IMR-90 (cell line): ENCODE results near the gene MCM3AP. TPM values are rescaled to one million over a fixed set of nuclear protein-coding genes. Genes with fewer than 3 reads are reported as not detected.

ENCODE experiments used
- ATAC-seq: fragments of 200-7000 bp; cut with Tn5 transposase; 2 replicates; pipeline ENCODE4 v1.9.1; 2020; ENCODE audit warnings: low read depth, mild to moderate bottlenecking, moderate library complexity
- BruUV-seq: library from RNA; stranded (reverse); fragments of 400-500 nt; replicated peaks from 2 replicates; lab custom pipeline; 2021; lab: Mats Ljungman, UMichigan
- CTCF ChIA-PET: fragments of 300-600 bp; formaldehyde crosslinking; extraction: SDS; loops from one replicate; lab custom pipeline; 2021; ENCODE audit warnings: antibody characterized with exemption; lab: Yijun Ruan, JAX
- POLR2A ChIA-PET: fragments of 300-600 bp; sonication (Branson Sonifier 250); formaldehyde crosslinking; loops from one replicate; lab custom pipeline; 2022; ENCODE audit warnings: antibody characterized with exemption; ENCODE audit not compliant: unreplicated experiment; lab: Charles Lee
- DNase-seq: peaks from one replicate; pipeline ENCODE4 v3.0.0; 2013
- H2AFZ ChIP-seq: replicated peaks from 2 replicates; pipeline ENCODE3; 2013; ENCODE audit warnings: low read length, mild to moderate bottlenecking; ENCODE audit not compliant: poor library complexity
- H2AK5ac ChIP-seq: 2 replicates; pipeline ENCODE4 v1.6.1; 2013; ENCODE audit warnings: low read depth, low read length, inconsistent platforms
- H2AK9ac ChIP-seq: replicated peaks from 2 replicates; pipeline ENCODE3; 2013; ENCODE audit warnings: mild to moderate bottlenecking, low read depth, low read length, moderate library complexity; ENCODE audit not compliant: poor library complexity
- H2BK120ac ChIP-seq: 2 replicates; pipeline ENCODE4 v1.6.1; 2013; ENCODE audit warnings: low read depth, low read length, inconsistent platforms
- H2BK15ac ChIP-seq: 3 replicates; pipeline ENCODE4 v1.6.1; 2013; ENCODE audit warnings: low read depth, low read length, inconsistent platforms
- H2BK20ac ChIP-seq: 2 replicates; pipeline ENCODE4 v1.6.1; 2013; ENCODE audit warnings: low read depth, mild to moderate bottlenecking, inconsistent platforms, low read length, moderate library complexity
- H2BK5ac ChIP-seq: 2 replicates; pipeline ENCODE4 v1.6.1; 2013; ENCODE audit warnings: mild to moderate bottlenecking, low read depth, low read length, inconsistent platforms; ENCODE audit not compliant: poor library complexity, severe bottlenecking
- H3K14ac ChIP-seq: replicated peaks from 2 replicates; pipeline ENCODE4 v1.6.1; 2013; ENCODE audit warnings: low read depth, low read length, inconsistent platforms
- H3K18ac ChIP-seq: 2 replicates; pipeline ENCODE4 v1.6.1; 2013; ENCODE audit warnings: low read depth, low read length, control low read depth
- H3K23ac ChIP-seq: 2 replicates; pipeline ENCODE4 v1.6.1; 2013; ENCODE audit warnings: low read depth, low read length, inconsistent platforms
- H3K27ac ChIP-seq: 2 replicates; pipeline ENCODE4 v1.5.1; 2013; ENCODE audit warnings: mild to moderate bottlenecking, control low read depth, low read length; ENCODE audit not compliant: insufficient read depth
- H3K27me3 ChIP-seq: 2 replicates; pipeline ENCODE4 v1.6.1; 2013; ENCODE audit warnings: low read length; ENCODE audit not compliant: control insufficient read depth, insufficient read depth
- H3K36me3 ChIP-seq: 2 replicates; pipeline ENCODE4 v1.6.1; 2013; ENCODE audit warnings: low read length, mixed read lengths; ENCODE audit not compliant: control insufficient read depth, insufficient read depth
- H3K4ac ChIP-seq: 2 replicates; pipeline ENCODE4 v1.6.1; 2013; ENCODE audit warnings: low read depth, low read length, inconsistent platforms
- H3K4me1 ChIP-seq: 2 replicates; pipeline ENCODE4 v1.6.1; 2013; ENCODE audit warnings: low read length, mixed read lengths; ENCODE audit not compliant: control insufficient read depth, insufficient read depth
- H3K4me2 ChIP-seq: 2 replicates; pipeline ENCODE4 v1.6.1; 2013; ENCODE audit warnings: low read depth, mild to moderate bottlenecking, control low read depth, low read length, moderate library complexity
- H3K4me3 ChIP-seq: 2 replicates; pipeline ENCODE4 v1.5.1; 2013; ENCODE audit warnings: low read depth, mild to moderate bottlenecking, control low read depth, low read length, moderate library complexity; ENCODE audit not compliant: insufficient read depth
- H3K56ac ChIP-seq: 2 replicates; pipeline ENCODE4 v1.6.1; 2013; ENCODE audit warnings: low read length, inconsistent platforms; ENCODE audit not compliant: insufficient read depth; ENCODE audit errors: extremely low read depth
- H3K79me1 ChIP-seq, 2 experiments: 2 replicates each; pipeline ENCODE4 v1.6.1; 2013; ENCODE audit warnings: low read length in 2 of 2, inconsistent platforms in 1 of 2, low read depth in 1 of 2
- H3K9ac ChIP-seq: 2 replicates; pipeline ENCODE4 v1.6.1; 2013; ENCODE audit warnings: low read depth, low read length, control low read depth
- H3K9me1 ChIP-seq: 2 replicates; pipeline ENCODE4 v1.6.1; 2013; ENCODE audit warnings: low read length, inconsistent platforms; ENCODE audit not compliant: insufficient read depth
- H3K9me3 ChIP-seq: 2 replicates; pipeline ENCODE4 v1.6.1; 2013; ENCODE audit warnings: low read length; ENCODE audit not compliant: control insufficient read depth, insufficient read depth
- H4K20me1 ChIP-seq: 2 replicates; pipeline ENCODE4 v1.6.1; 2013; ENCODE audit warnings: low read length, inconsistent platforms; ENCODE audit not compliant: insufficient read depth
- H4K5ac ChIP-seq: 2 replicates; pipeline ENCODE4 v1.6.1; 2013; ENCODE audit warnings: mild to moderate bottlenecking, low read depth, low read length, control low read depth
- H4K8ac ChIP-seq, 2 experiments: 2 replicates each; pipeline ENCODE4 v1.6.1; 2013; ENCODE audit warnings: low read depth in 2 of 2, low read length in 2 of 2, control low read depth in 1 of 2, inconsistent platforms in 1 of 2
- H4K91ac ChIP-seq: 2 replicates; pipeline ENCODE4 v1.6.1; 2013; ENCODE audit warnings: low read depth, low read length, inconsistent platforms; ENCODE audit not compliant: insufficient read depth
- BHLHE40 ChIP-seq: fragments of 150-350 bp; IDR thresholded peaks from 2 replicates; pipeline ENCODE4 v1.6.1; 2016; ENCODE audit warnings: mild to moderate bottlenecking, low read depth, low read length
- CEBPB ChIP-seq: IDR thresholded peaks from 2 replicates; pipeline ENCODE4 v1.6.1; 2012; ENCODE audit warnings: low read depth, low read length, improper control_type of control experiment
- CHD1 ChIP-seq: IDR thresholded peaks from 2 replicates; pipeline ENCODE4 v1.6.1; 2012; ENCODE audit warnings: low read depth, low read length, improper control_type of control experiment
- MAFK ChIP-seq: IDR thresholded peaks from 2 replicates; pipeline ENCODE4 v1.6.1; 2012; ENCODE audit warnings: low read depth, low read length, improper control_type of control experiment
- MAZ ChIP-seq: IDR thresholded peaks from 2 replicates; pipeline ENCODE4 v1.6.1; 2012; ENCODE audit warnings: low read depth, mild to moderate bottlenecking, low read length, improper control_type of control experiment, moderate library complexity, borderline replicate concordance
- MXI1 ChIP-seq: IDR thresholded peaks from 2 replicates; pipeline ENCODE4 v1.6.1; 2012; ENCODE audit warnings: low read depth, mild to moderate bottlenecking, low read length, moderate library complexity, borderline replicate concordance
- NFE2L2 ChIP-seq: fragments of 150-350 bp; IDR thresholded peaks from 2 replicates; pipeline ENCODE4 v1.6.1; 2016; ENCODE audit warnings: low read depth, mild to moderate bottlenecking, low read length
- POLR2A ChIP-seq: IDR thresholded peaks from 2 replicates; pipeline ENCODE4 v1.6.1; 2012; ENCODE audit warnings: mild to moderate bottlenecking, low read depth, low read length
- RCOR1 ChIP-seq: IDR thresholded peaks from 2 replicates; pipeline ENCODE4 v1.6.1; 2012; ENCODE audit warnings: mild to moderate bottlenecking, low read length, improper control_type of control experiment; ENCODE audit not compliant: insufficient replicate concordance
- RFX5 ChIP-seq: IDR thresholded peaks from 2 replicates; pipeline ENCODE4 v1.8.0; 2012; ENCODE audit warnings: low read depth, mild to moderate bottlenecking, low read length, moderate library complexity
- SMC3 ChIP-seq: fragments of 150-350 bp; IDR thresholded peaks from 2 replicates; pipeline ENCODE4 v1.6.1; 2016; ENCODE audit warnings: low read depth, mild to moderate bottlenecking, antibody characterized with exemption, low read length, moderate library complexity
- USF2 ChIP-seq: fragments of 150-350 bp; IDR thresholded peaks from 2 replicates; pipeline ENCODE4 v1.6.1; 2017; ENCODE audit warnings: mild to moderate bottlenecking, antibody characterized with exemption, low read length, low read depth
- WGBS, 2 experiments: methylation state at CpG; one replicate each; pipeline versions ENCODE4 v1.1.5 to v1.1.7; 2013; ENCODE audit warnings: missing lambda C conversion rate in 2 of 2; ENCODE audit not compliant: insufficient read length in 1 of 2; ENCODE audit errors: extremely low coverage in 2 of 2; 5-methylcytosine and 5-hydroxymethylcytosine counted together
- dilution Hi-C: fragments of 300-500 bp; cut with HindIII; formaldehyde crosslinking; loops from one replicate; pipeline ENCODE4 v1.14.3; 2018; ENCODE audit warnings: low sequenced_read_pairs; ENCODE audit not compliant: unreplicated experiment
- in situ Hi-C: fragments of 300-500 bp; cut with MboI; formaldehyde crosslinking; loops from 3 replicates; pipeline ENCODE4 v1.14.3; 2019; ENCODE audit warnings: low sequenced_read_pairs, inconsistent platforms, mixed read lengths
- intact Hi-C: fragments of 100-400 bp; cut with micrococcal nuclease; formaldehyde crosslinking; loops from 2 replicates; pipeline ENCODE4 v1.10.0; 2022
- polyA plus RNA-seq, 3 experiments: library from polyadenylated mRNA; depleted of rRNA; stranded (reverse); fragments of >200 nt; gene quantifications; 2 replicates each; pipeline ENCODE4 v1.2.3, GENCODE V29; 2012; ENCODE audit warnings: low replicate concordance in 1 of 3
- total RNA-seq: library from RNA; depleted of rRNA; stranded (reverse); fragments of >200 nt; gene quantifications from 2 replicates; pipeline ENCODE4 v1.2.3, GENCODE V29; 2012
- TF ChIP-seq, protein P1 (sequence below): fragments of 150-350 bp; IDR thresholded peaks from 2 replicates; pipeline ENCODE4 v1.6.1; 2016; ENCODE audit warnings: low read depth, mild to moderate bottlenecking, low read length, moderate library complexity, borderline replicate concordance
- TF ChIP-seq, protein P2 (sequence below): conservative IDR thresholded peaks from 2 replicates; pipeline ENCODE4 v1.5.1; 2012; ENCODE audit warnings: mild to moderate bottlenecking, low read depth, low read length, improper control_type of control experiment

MCM3AP gene
- total and polyA plus RNA-seq, 2 of the 4 experiments (the other 2 are of a cell fraction) = 46.5 to 63.1 TPM

- H3K4me2 ChIP-seq = peak overlapping the region; percentile 63
- H4K91ac ChIP-seq = peak overlapping the region; percentile 53
- H2BK120ac ChIP-seq = no peak overlapping the region
- ATAC-seq (no peak), DNase-seq (no peak)
- H2AK9ac ChIP-seq = peak overlapping the region; percentile 97
- peak overlapping the region; percentile 54 for H3K9ac ChIP-seq
- peak overlapping the region; percentile 77 for H3K23ac ChIP-seq
- peaks cover 10% of the 10 kb centered on the region; the same call in 1 of the 2 replicates for H3K9me1 ChIP-seq
- peak overlapping the region; percentile 19; the same call in 1 of the 2 replicates for H4K5ac ChIP-seq
- H2BK15ac ChIP-seq = no peak overlapping the region
- H3K4me3 ChIP-seq = peak overlapping the region; percentile 73
- no peak overlapping the region for H3K18ac ChIP-seq
- intact Hi-C loops = loop anchor here (10.0 kb wide), 1 partner anchor 348 kb away; no protein-coding TSS in a partner anchor
- peak overlapping the region; percentile 93 for H2AFZ ChIP-seq
- H2BK5ac ChIP-seq = peak overlapping the region; percentile 44
- peaks cover 13% of the 10 kb centered on the region for H4K20me1 ChIP-seq
- H3K27me3 ChIP-seq = no peaks in the 10 kb centered on the region
- H2BK20ac ChIP-seq = no peak overlapping the region
- H3K36me3 ChIP-seq = peaks cover 2% of the 10 kb centered on the region
- H3K14ac ChIP-seq = 0 out of 2 replicates have a peak overlapping the region, but pooled peaks have one; percentile 50
- H3K4me1 ChIP-seq = peaks cover 11% of the 10 kb centered on the region
- H2AK5ac ChIP-seq = peak overlapping the region; percentile 57
- CTCF ChIA-PET = no interaction called here
- peaks cover 25 to 61% of the 10 kb centered on the region in 2 experiments for H3K79me1 ChIP-seq
- 1% methylated on average over 26 of the region's 34 CpGs; no CpG with 5 or more reads in 1 of the 2 experiments for WGBS, 2 experiments
- H4K8ac ChIP-seq = peak overlapping the region; percentile 57 to 78; a peak in 3 of 4 replicates
- peak overlapping the region; percentile 69 for H3K56ac ChIP-seq
- peak overlapping the region; percentile 80 for H3K4ac ChIP-seq
- no TSS peak for BruUV-seq
- dilution Hi-C loops = no loop called here
- no peaks in the 10 kb centered on the region for H3K9me3 ChIP-seq
- POLR2A ChIA-PET = no interaction called here
- TF ChIP-seq BHLHE40 (no peak), USF2 (no peak), MAZ (no peak), RCOR1 (no peak), RFX5 (no peak), NFE2L2 (no peak), MAFK (no peak), POLR2A (no peak), CEBPB (no peak), CHD1 (no peak), SMC3 (no peak), MXI1 (no peak)
- TF ChIP-seq, protein P1, sequence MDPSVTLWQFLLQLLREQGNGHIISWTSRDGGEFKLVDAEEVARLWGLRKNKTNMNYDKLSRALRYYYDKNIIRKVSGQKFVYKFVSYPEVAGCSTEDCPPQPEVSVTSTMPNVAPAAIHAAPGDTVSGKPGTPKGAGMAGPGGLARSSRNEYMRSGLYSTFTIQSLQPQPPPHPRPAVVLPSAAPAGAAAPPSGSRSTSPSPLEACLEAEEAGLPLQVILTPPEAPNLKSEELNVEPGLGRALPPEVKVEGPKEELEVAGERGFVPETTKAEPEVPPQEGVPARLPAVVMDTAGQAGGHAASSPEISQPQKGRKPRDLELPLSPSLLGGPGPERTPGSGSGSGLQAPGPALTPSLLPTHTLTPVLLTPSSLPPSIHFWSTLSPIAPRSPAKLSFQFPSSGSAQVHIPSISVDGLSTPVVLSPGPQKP = no peak
- TF ChIP-seq, protein P2, sequence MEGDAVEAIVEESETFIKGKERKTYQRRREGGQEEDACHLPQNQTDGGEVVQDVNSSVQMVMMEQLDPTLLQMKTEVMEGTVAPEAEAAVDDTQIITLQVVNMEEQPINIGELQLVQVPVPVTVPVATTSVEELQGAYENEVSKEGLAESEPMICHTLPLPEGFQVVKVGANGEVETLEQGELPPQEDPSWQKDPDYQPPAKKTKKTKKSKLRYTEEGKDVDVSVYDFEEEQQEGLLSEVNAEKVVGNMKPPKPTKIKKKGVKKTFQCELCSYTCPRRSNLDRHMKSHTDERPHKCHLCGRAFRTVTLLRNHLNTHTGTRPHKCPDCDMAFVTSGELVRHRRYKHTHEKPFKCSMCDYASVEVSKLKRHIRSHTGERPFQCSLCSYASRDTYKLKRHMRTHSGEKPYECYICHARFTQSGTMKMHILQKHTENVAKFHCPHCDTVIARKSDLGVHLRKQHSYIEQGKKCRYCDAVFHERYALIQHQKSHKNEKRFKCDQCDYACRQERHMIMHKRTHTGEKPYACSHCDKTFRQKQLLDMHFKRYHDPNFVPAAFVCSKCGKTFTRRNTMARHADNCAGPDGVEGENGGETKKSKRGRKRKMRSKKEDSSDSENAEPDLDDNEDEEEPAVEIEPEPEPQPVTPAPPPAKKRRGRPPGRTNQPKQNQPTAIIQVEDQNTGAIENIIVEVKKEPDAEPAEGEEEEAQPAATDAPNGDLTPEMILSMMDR = no peak
- peak overlapping the region; percentile 59; the same call in 1 of the 2 replicates for H3K27ac ChIP-seq
- in situ Hi-C loops = no loop called here
These were observed 37.9 kb upstream of the MCM3AP start for GRCh38 chr21:46323227-46323709.
